Motor neuron (in vitro differentiated cells): ENCODE measurements around the gene SLC38A8. TPM values are rescaled to one million over a fixed set of nuclear protein-coding genes. Genes with fewer than 3 reads are reported as not detected.
A peak's percentile ranks its signal among the peaks of the same experiment; 100 is the strongest.

Experiments
- ATAC-seq, 8 experiments: fragments of 200-7000 bp; cut with Tn5 transposase; replicated peaks in 6 of 8; 2 replicates each; pipeline ENCODE4 v1.8.0; 2021; ENCODE audit warnings: mild to moderate bottlenecking in 8 of 8, moderate library complexity in 8 of 8
- H3K27ac ChIP-seq, 2 donors: fragments of 250-450 bp; sonication (Bioruptor Pico); 2 replicates each; pipeline ENCODE4 v1.9.0; 2021; ENCODE audit warnings: antibody characterized with exemption in 2 of 2, mild to moderate bottlenecking in 2 of 2, moderate library complexity in 1 of 2
- H3K4me1 ChIP-seq, 2 donors: fragments of 250-450 bp; sonication (Bioruptor Pico); replicated peaks in 1 of 2; 2 replicates each; pipeline ENCODE4 v1.6.1; 2021; ENCODE audit warnings: antibody characterized with exemption in 2 of 2, mild to moderate bottlenecking in 2 of 2, moderate library complexity in 1 of 2
- H3K4me3 ChIP-seq, 5 donors: fragments of 250-450 bp; sonication (Bioruptor Pico); 2 replicates each; pipeline ENCODE4 v1.9.0; 2021; ENCODE audit warnings: antibody characterized with exemption in 5 of 5, mild to moderate bottlenecking in 5 of 5, moderate library complexity in 4 of 5
- WGBS, 10 experiments: fragments of 450-650 bp; shearing (Covaris generic); methylation state at CpG; one replicate each; pipeline ENCODE4 v1.0.0; 2022; 5-methylcytosine and 5-hydroxymethylcytosine counted together
- in situ Hi-C, 9 experiments: fragments of 400-800 bp; cut with MboI; loops; one replicate each; pipeline ENCODE4 v1.15.0; 2021; ENCODE audit warnings: low sequenced_read_pairs in 9 of 9, low pct_unique_long_range_greater_than_20kb in 2 of 9; ENCODE audit not compliant: unreplicated experiment in 9 of 9
- total RNA-seq, 8 experiments: library from RNA; unstranded; fragments of 300-600 nt; gene quantifications; 2 replicates each; pipeline versions ENCODE4 v1.2.3 to v1.2.4, GENCODE V29; 2022

The SLC38A8 gene
- total RNA-seq, 8 experiments from 2014 or later: 0.27 to 1.9 (median 1.5) TPM; not detected in 4

- WGBS, 10 experiments: 42 to 100% (median 93%) methylated on average over 1 to 5 of the region's 5 CpGs; no CpG with 5 or more reads in 3 of the 10 experiments
- Histone ChIP-seq H3K27ac (no peak overlapping the region), H3K4me3 (no peak overlapping the region), H3K4me1 (peaks cover 3 to 6% of the 10 kb centered on the region in 2 donors)
- ATAC-seq: no peak
- in situ Hi-C loops: no loop called here
Observed at GRCh38 chr16:83978401-83978904, 64.1 kb downstream of the SLC38A8 start.

- Histone ChIP-seq H3K4me3 (no peak overlapping the region), H3K4me1 (peaks cover 3 to 6% of the 10 kb centered on the region in 2 donors), H3K27ac (no peak overlapping the region)
- ATAC-seq: no peak
- in situ Hi-C loops: no loop called here
- 20 to 100% (median 80%) methylated on average over 1 to 2 of the region's 6 CpGs; no CpG with 5 or more reads in 5 of the 10 experiments for WGBS, 10 experiments
Observed at GRCh38 chr16:83977056-83977815, 65.4 kb downstream of the SLC38A8 start.

- ATAC-seq: no peak
- 73 to 91% (median 79%) methylated on average over 2 to 7 of the region's 15 CpGs; no CpG with 5 or more reads in 6 of the 10 experiments for WGBS, 10 experiments
- Histone ChIP-seq H3K4me1 (peaks cover 3 to 12% of the 10 kb centered on the region in 2 donors), H3K27ac (no peak overlapping the region), H3K4me3 (no peak overlapping the region)
- in situ Hi-C loops: no loop called here
Observed at GRCh38 chr16:83975590-83976260, 66.9 kb downstream of the SLC38A8 start.

GRCh38 chr16:83974475-83974874 is 68.1 kb downstream of the SLC38A8 start:
- Histone ChIP-seq H3K27ac (no peak overlapping the region), H3K4me3 (no peak overlapping the region), H3K4me1 (peaks cover 6 to 17% of the 10 kb centered on the region in 2 donors)
- peak in 5 of 8 experiments; percentile 7 to 57 (median 54) for ATAC-seq
- WGBS, 10 experiments: 10 to 80% (median 48%) methylated on average over 1 to 7 of the region's 7 CpGs; no CpG with 5 or more reads in 5 of the 10 experiments
- in situ Hi-C loops: loop anchor here in 3 of 9 experiments (25.0 kb wide), 1 partner anchor 88 kb away; no protein-coding TSS in a partner anchor

DNA sequence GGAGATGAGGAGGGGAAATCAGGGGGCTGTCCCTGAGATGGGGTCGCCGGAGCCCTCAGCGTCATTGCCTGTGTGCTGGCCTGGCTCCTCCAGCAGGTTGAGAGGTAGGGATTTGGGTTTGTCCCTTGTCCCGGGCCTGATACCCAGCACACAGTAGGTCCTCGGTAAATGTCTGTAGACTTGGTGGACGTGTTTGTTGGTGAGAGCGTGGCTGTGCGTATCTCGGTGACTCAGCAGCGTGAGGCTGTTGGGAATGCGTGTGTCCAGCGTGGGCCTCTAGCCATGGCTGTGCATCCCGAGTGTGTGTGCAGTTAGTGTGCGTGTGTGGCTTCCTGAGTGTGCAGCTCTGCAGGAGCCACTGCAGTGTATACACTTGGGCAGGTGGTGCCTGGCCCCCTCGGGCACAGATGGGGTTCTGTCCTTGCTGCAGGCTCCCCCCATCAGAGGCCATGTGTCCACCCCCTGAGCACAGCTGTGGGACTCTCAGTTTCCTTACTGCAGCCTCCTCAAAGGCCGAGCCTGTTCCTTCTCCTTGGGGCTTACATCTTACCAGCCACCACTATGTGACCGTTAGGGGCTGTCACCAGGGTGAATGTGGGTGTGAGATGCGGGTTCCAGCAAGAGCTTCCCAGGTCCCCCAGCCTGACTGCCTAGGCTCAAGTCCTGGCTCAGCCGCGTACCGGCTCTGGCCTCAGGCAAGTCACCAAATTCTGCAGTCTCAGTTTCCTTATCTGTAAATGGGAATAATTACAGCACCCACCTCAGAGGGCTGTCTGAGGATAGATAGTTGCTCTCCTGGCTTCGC is 68.8 kb downstream of the SLC38A8 start:
- Histone ChIP-seq H3K27ac (no peak overlapping the region), H3K4me1 (peaks cover 6 to 22% of the 10 kb centered on the region in 2 donors), H3K4me3 (no peak overlapping the region)
- ATAC-seq: no peak
- 29 to 100% (median 62%) methylated on average over 1 to 7 of the region's 22 CpGs; no CpG with 5 or more reads in 2 of the 10 experiments for WGBS, 10 experiments
- in situ Hi-C loops: loop anchor here in 3 of 9 experiments (25.0 kb wide), 1 partner anchor 89 kb away; no protein-coding TSS in a partner anchor

DNA sequence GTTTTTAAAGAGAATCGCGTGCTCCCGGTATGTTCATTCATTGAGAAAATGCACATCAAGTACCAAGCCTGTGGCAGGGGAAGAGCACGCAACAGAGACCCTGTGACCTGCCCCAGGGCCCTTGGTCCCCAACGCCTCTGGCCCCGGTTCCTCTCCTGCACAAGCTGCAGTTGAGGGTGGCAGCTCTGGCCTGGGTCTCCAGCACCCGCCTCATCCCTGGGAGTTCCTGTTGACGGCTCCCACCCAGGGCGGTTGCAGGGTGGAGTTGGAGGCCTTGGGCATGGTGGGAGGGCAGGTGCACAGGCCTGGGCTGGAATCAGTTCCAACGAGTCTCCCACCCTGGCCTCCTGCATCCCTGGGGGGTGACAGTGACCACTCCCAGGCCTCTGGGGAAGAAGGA is 69.5 kb downstream of the SLC38A8 start:
- peaks cover 6 to 22% of the 10 kb centered on the region in 2 donors for H3K4me1 ChIP-seq
- in situ Hi-C loops: loop anchor here in 3 of 9 experiments (25.0 kb wide), 1 partner anchor 89 kb away; no protein-coding TSS in a partner anchor
- ATAC-seq: no peak
- no peak overlapping the region for H3K27ac ChIP-seq
- 33 to 100% (median 72%) methylated on average over 1 to 3 of the region's 10 CpGs; no CpG with 5 or more reads in 5 of the 10 experiments for WGBS, 10 experiments
- no peak overlapping the region for H3K4me3 ChIP-seq

GRCh38 chr16:83972256-83973008 is 70.2 kb downstream of the SLC38A8 start:
- H3K27ac ChIP-seq: no peak overlapping the region
- ATAC-seq: no peak
- in situ Hi-C loops: loop anchor here in 3 of 9 experiments (25.0 kb wide), 1 partner anchor 90 kb away; no protein-coding TSS in a partner anchor
- peaks cover 6 to 22% of the 10 kb centered on the region in 2 donors for H3K4me1 ChIP-seq
- H3K4me3 ChIP-seq: no peak overlapping the region
- WGBS, 10 experiments: 60 to 100% (median 87%) methylated on average over 1 to 12 of the region's 19 CpGs; no CpG with 5 or more reads in 3 of the 10 experiments

- ATAC-seq: peak in 4 of 8 experiments; percentile 12 to 25 (median 20)
- peaks cover 6 to 22% of the 10 kb centered on the region in 2 donors for H3K4me1 ChIP-seq
- H3K4me3 ChIP-seq: no peak overlapping the region
- in situ Hi-C loops: loop anchor here in 3 of 9 experiments (25.0 kb wide), 1 partner anchor 91 kb away; no protein-coding TSS in a partner anchor
- no peak overlapping the region for H3K27ac ChIP-seq
- WGBS, 10 experiments: 35 to 95% (median 71%) methylated on average over 1 to 10 of the region's 27 CpGs; no CpG with 5 or more reads in 4 of the 10 experiments
Observed at GRCh38 chr16:83971165-83972130, 71.1 kb downstream of the SLC38A8 start.

GRCh38 chr16:83970430-83970815 is 72.2 kb downstream of the SLC38A8 start:
- Histone ChIP-seq H3K4me3 (no peak overlapping the region), H3K4me1 (peaks cover 6 to 22% of the 10 kb centered on the region in 2 donors), H3K27ac (no peak overlapping the region)
- ATAC-seq: no peak
- in situ Hi-C loops: loop anchor here in 3 of 9 experiments (25.0 kb wide), 1 partner anchor 92 kb away; no protein-coding TSS in a partner anchor
- WGBS, 10 experiments: 40 to 100% (median 40%) methylated on average over 1 of the region's 6 CpGs; no CpG with 5 or more reads in 7 of the 10 experiments

- H3K27ac ChIP-seq: no peak overlapping the region
- in situ Hi-C loops: loop anchor here in 8 of 9 experiments (10.0 to 25.0 kb wide), 2 partner anchors 92 to 95 kb away; no protein-coding TSS in a partner anchor
- peak in 2 of 8 experiments; percentile 2 to 8 for ATAC-seq
- peaks cover 6 to 22% of the 10 kb centered on the region in 2 donors for H3K4me1 ChIP-seq
- H3K4me3 ChIP-seq: peak overlapping the region in 3 of 5 donors; percentile 38 to 57 (median 44)
- no CpG with 5 or more reads among the region's 18 CpGs for WGBS, 10 experiments
Observed at GRCh38 chr16:83969771-83970429, 72.7 kb downstream of the SLC38A8 start.
